ENCODE data around the gene CXCR6. TPM values are rescaled to one million over a fixed set of nuclear protein-coding genes. Genes with fewer than 3 reads are reported as not detected.

CXCR6 gene
- total RNA-seq, 1 experiment from 2014 or later, result not detected

DNA sequence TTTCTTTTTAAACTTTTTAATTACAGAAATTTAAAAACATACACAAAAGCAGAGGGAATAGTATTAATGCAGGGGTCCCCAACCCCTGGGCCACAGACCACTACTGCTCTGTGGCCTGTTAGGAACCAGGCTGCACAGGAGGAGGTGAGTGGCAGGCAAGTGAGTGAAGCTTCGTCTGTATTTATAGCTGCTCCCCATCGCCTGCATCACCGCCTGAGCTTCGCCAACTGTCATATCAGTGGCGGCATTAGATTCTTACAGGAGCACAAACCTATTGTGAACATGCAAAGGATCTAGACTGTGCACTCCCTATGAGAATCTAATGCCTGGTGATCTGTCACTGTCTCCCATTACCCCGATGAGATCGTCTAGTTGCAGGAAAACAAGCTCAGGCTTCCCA lies 34.5 kb upstream of the CXCR6 start:
- intact Hi-C loops (cut with micrococcal nuclease), result no loop called here
- CTCF ChIA-PET, result interaction anchor here (0.6 to 1.8 kb wide), 4 partner anchors 146 to 175 kb away, joined by 3 to 5 read pairs (median 4); no protein-coding TSS in a partner anchor
- Mint-ChIP-seq H3K4me3 (ENCODE audit: unreplicated experiment) (no peak overlapping the region), H3K9me3 (ENCODE audit: unreplicated experiment) (no peaks in the 10 kb centered on the region), H3K4me1 (ENCODE audit: insufficient read depth, unreplicated experiment) (peaks cover 5% of the 10 kb centered on the region), H3K27ac (ENCODE audit: low read depth, unreplicated experiment) (no peak overlapping the region), H3K27me3 (ENCODE audit: insufficient read depth, unreplicated experiment) (peaks cover 10% of the 10 kb centered on the region), H3K36me3 (ENCODE audit: insufficient read depth, unreplicated experiment) (no peaks in the 10 kb centered on the region)
- POLR2A ChIA-PET, result interaction anchor here (0.7 kb wide), 1 partner anchor 67 kb away, joined by 4 read pairs; the partner anchor contains the start of gene LZTFL1
- no peak for DNase-seq (ENCODE audit: unreplicated experiment)
- no TSS peak for BruUV-seq (replicated peaks)
- TF ChIP-seq, protein P1, sequence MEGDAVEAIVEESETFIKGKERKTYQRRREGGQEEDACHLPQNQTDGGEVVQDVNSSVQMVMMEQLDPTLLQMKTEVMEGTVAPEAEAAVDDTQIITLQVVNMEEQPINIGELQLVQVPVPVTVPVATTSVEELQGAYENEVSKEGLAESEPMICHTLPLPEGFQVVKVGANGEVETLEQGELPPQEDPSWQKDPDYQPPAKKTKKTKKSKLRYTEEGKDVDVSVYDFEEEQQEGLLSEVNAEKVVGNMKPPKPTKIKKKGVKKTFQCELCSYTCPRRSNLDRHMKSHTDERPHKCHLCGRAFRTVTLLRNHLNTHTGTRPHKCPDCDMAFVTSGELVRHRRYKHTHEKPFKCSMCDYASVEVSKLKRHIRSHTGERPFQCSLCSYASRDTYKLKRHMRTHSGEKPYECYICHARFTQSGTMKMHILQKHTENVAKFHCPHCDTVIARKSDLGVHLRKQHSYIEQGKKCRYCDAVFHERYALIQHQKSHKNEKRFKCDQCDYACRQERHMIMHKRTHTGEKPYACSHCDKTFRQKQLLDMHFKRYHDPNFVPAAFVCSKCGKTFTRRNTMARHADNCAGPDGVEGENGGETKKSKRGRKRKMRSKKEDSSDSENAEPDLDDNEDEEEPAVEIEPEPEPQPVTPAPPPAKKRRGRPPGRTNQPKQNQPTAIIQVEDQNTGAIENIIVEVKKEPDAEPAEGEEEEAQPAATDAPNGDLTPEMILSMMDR (IDR thresholded peaks at IDR 0.05; ENCODE audit: unreplicated experiment), result no peak

DNA sequence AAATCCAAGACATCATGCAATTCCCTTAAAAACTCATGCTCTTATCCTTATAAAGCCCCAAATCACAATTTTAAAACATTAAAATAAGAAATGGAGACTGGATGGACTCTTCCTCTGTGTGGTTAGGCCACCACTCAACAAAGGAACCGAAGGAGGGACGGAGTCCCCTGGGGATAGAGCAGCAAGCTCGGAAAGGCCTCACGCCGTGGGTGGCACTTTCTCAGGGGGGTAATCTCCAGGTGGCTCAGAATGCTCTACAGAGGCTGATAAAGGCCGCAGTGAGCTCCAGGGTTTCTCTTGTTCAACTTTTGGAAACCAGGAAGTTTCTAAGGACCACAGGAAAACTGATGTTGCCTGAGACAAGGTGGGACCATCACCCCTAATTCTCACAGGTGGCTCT lies 33.7 kb upstream of the CXCR6 start:
- TF ChIP-seq, protein P1 (IDR thresholded peaks at IDR 0.05; ENCODE audit: unreplicated experiment), result no peak
- Mint-ChIP-seq H3K27ac (ENCODE audit: low read depth, unreplicated experiment) (no peak overlapping the region), H3K36me3 (ENCODE audit: insufficient read depth, unreplicated experiment) (no peaks in the 10 kb centered on the region), H3K27me3 (ENCODE audit: insufficient read depth, unreplicated experiment) (peaks cover 10% of the 10 kb centered on the region), H3K9me3 (ENCODE audit: unreplicated experiment) (no peaks in the 10 kb centered on the region), H3K4me1 (ENCODE audit: insufficient read depth, unreplicated experiment) (peaks cover 5% of the 10 kb centered on the region), H3K4me3 (ENCODE audit: unreplicated experiment) (no peak overlapping the region)
- intact Hi-C loops (cut with micrococcal nuclease), result no loop called here
- ChIA-PET POLR2A (interaction anchor here (0.7 kb wide), 1 partner anchor 67 kb away, joined by 4 read pairs; the partner anchor contains the start of gene LZTFL1), CTCF (interaction anchor here (1.8 kb wide), 1 partner anchor 149 kb away, joined by 5 read pairs; no protein-coding TSS in a partner anchor)
- no peak for DNase-seq (ENCODE audit: unreplicated experiment)
- no TSS peak for BruUV-seq (replicated peaks)

DNA sequence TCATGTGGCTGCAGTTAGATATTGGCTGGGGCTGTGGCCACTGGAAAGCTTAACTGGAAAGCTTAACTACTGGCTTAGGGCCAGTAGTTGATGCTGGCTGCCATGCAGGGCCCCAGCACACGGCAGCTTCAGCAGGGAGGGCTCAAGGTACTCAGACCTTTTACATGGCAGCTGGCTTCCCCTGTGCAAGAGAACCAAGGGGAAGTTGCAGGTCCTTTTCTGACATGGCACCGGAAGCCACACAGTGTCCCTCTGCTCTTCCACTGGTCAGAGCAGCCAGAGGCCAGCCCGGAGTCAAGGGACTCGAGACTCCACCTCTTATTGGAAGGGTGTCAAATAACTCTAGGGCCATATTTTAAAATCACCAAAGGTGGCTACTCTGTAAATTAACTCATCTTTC lies 32.4 kb upstream of the CXCR6 start:
- CTCF ChIA-PET, result interaction anchor here (0.7 kb wide), 1 partner anchor 468 kb away, joined by 6 read pairs; no protein-coding TSS in a partner anchor
- POLR2A ChIA-PET, result no interaction called here

DNA sequence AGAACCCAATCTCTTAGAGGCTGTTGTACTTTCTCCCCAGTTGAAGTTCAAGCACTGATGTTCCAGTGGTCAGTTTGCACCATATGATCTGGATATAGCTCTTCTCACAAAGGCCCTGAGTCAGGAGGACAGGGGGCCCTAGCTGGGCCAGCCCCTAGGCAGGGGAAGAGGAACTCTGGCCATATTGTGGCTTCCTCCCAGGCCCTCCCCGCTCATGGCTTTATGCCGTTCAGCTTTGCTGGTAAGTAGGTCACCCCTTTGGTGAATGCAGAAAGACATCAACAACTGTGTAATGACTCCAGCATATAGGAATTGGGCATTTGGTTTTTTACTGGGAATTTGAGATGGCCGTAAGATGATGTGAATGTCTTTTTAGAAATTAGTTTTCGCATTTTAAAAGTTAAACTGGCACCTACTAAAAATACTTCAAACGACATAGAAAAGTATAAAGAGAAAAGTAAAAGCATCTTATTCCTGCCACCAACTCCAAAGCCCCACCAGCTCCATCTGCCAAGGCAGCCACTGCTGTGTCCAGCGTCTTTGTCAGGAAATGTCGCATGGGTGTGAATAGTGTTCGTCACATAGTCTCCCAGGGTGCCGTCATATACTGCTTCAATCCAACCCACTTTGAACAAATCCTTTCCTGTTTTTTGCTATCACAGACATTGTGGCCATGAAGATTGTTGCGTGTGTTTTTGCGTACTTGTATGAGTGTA lies 31.6 kb upstream of the CXCR6 start:
- H3K9me3 Mint-ChIP-seq (ENCODE audit: unreplicated experiment), result no peaks in the 10 kb centered on the region
- ChIA-PET POLR2A (no interaction called here), CTCF (interaction anchor here (0.7 kb wide), 1 partner anchor 467 kb away, joined by 6 read pairs; no protein-coding TSS in a partner anchor)
- H3K4me3 Mint-ChIP-seq (ENCODE audit: unreplicated experiment), result no peak overlapping the region
- H3K27ac Mint-ChIP-seq (ENCODE audit: low read depth, unreplicated experiment), result no peak overlapping the region
- peaks cover 10% of the 10 kb centered on the region for H3K27me3 Mint-ChIP-seq (ENCODE audit: insufficient read depth, unreplicated experiment)
- intact Hi-C loops (cut with micrococcal nuclease), result no loop called here
- no TSS peak for BruUV-seq (replicated peaks)
- H3K4me1 Mint-ChIP-seq (ENCODE audit: insufficient read depth, unreplicated experiment), result peaks cover 11% of the 10 kb centered on the region
- DNase-seq (ENCODE audit: unreplicated experiment), result no peak
- TF ChIP-seq, protein P1 (IDR thresholded peaks at IDR 0.05; ENCODE audit: unreplicated experiment), result no peak
- H3K36me3 Mint-ChIP-seq (ENCODE audit: insufficient read depth, unreplicated experiment), result no peaks in the 10 kb centered on the region

More for the DNA sequence above, 32.4 kb upstream of the CXCR6 start:
- no peak overlapping the region for H3K27ac Mint-ChIP-seq (ENCODE audit: low read depth, unreplicated experiment)
- no peak for DNase-seq (ENCODE audit: unreplicated experiment)
- TF ChIP-seq, protein P1 (IDR thresholded peaks at IDR 0.05; ENCODE audit: unreplicated experiment), result no peak
- H3K4me3 Mint-ChIP-seq (ENCODE audit: unreplicated experiment), result no peak overlapping the region
- no TSS peak for BruUV-seq (replicated peaks)
- H3K9me3 Mint-ChIP-seq (ENCODE audit: unreplicated experiment), result no peaks in the 10 kb centered on the region
- H3K27me3 Mint-ChIP-seq (ENCODE audit: insufficient read depth, unreplicated experiment), result peaks cover 10% of the 10 kb centered on the region
- H3K4me1 Mint-ChIP-seq (ENCODE audit: insufficient read depth, unreplicated experiment), result peaks cover 9% of the 10 kb centered on the region
- no peaks in the 10 kb centered on the region for H3K36me3 Mint-ChIP-seq (ENCODE audit: insufficient read depth, unreplicated experiment)
- intact Hi-C loops (cut with micrococcal nuclease), result no loop called here

Data from MCF 10A (cell line).